ENCODE measurements around the gene NOL3.

Gene NOL3

GRCh38 chr16:67141391-67141790, 28.9 kb upstream of the NOL3 start:
- Histone ChIP-seq H3K4me3 (ENCODE audit: low read depth, low read length) (no peak overlapping the region), H3K9me3 (no peaks in the 10 kb centered on the region)

GRCh38 chr16:67142342-67142741, 28.0 kb upstream of the NOL3 start:
- Histone ChIP-seq H3K9me3 (no peaks in the 10 kb centered on the region), H3K27me3 (no peaks in the 10 kb centered on the region), H3K36me3 (peaks cover 80% of the 10 kb centered on the region), H3K4me3 (ENCODE audit: low read depth, low read length) (no peak overlapping the region), H3K4me1 (no peaks in the 10 kb centered on the region)
- no peak for DNase-seq
- no peak for TF ChIP-seq CTCF (IDR thresholded peaks at IDR 0.05; ENCODE audit: low read depth, low read length)

More at GRCh38 chr16:67141391-67141790, 28.9 kb upstream of the NOL3 start:
- H3K36me3 ChIP-seq = peaks cover 76% of the 10 kb centered on the region
- no peak for DNase-seq
- no peaks in the 10 kb centered on the region for H3K27me3 ChIP-seq
- no peak for TF ChIP-seq CTCF (IDR thresholded peaks at IDR 0.05; ENCODE audit: low read depth, low read length)
- no peaks in the 10 kb centered on the region for H3K4me1 ChIP-seq

- Histone ChIP-seq H3K9me3 (no peaks in the 10 kb centered on the region), H3K4me3 (ENCODE audit: low read depth, low read length) (no peak overlapping the region), H3K36me3 (peaks cover 80% of the 10 kb centered on the region), H3K4me1 (no peaks in the 10 kb centered on the region), H3K27me3 (no peaks in the 10 kb centered on the region)
- no peak for DNase-seq
- no peak for TF ChIP-seq CTCF (IDR thresholded peaks at IDR 0.05; ENCODE audit: low read depth, low read length)
Observed at GRCh38 chr16:67144943-67145342, 25.4 kb upstream of the NOL3 start.

GRCh38 chr16:67145746-67146145, 24.6 kb upstream of the NOL3 start:
- Histone ChIP-seq H3K27me3 (no peaks in the 10 kb centered on the region), H3K36me3 (peaks cover 72% of the 10 kb centered on the region), H3K9me3 (no peaks in the 10 kb centered on the region), H3K4me1 (no peaks in the 10 kb centered on the region), H3K4me3 (ENCODE audit: low read depth, low read length) (no peak overlapping the region)
- no peak for DNase-seq
- TF ChIP-seq CTCF (IDR thresholded peaks at IDR 0.05; ENCODE audit: low read depth, low read length) = no peak

GRCh38 chr16:67146523-67147357, 23.6 kb upstream of the NOL3 start:
- Histone ChIP-seq H3K27me3 (no peaks in the 10 kb centered on the region), H3K4me3 (ENCODE audit: low read depth, low read length) (no peak overlapping the region), H3K36me3 (peaks cover 62% of the 10 kb centered on the region), H3K4me1 (0 out of 2 replicates have a peak, but pooled peaks cover 2% of the 10 kb centered on the region), H3K9me3 (no peaks in the 10 kb centered on the region)
- TF ChIP-seq CTCF (IDR thresholded peaks at IDR 0.05; ENCODE audit: low read depth, low read length) = no peak
- no peak for DNase-seq

- Histone ChIP-seq H3K4me1 (0 out of 2 replicates have a peak, but pooled peaks cover 2% of the 10 kb centered on the region), H3K36me3 (peaks cover 56% of the 10 kb centered on the region), H3K27me3 (no peaks in the 10 kb centered on the region), H3K9me3 (no peaks in the 10 kb centered on the region), H3K4me3 (ENCODE audit: low read depth, low read length) (no peak overlapping the region)
- no peak for DNase-seq
- TF ChIP-seq CTCF (IDR thresholded peaks at IDR 0.05; ENCODE audit: low read depth, low read length) = no peak
Observed at GRCh38 chr16:67147437-67148140, 22.7 kb upstream of the NOL3 start.

Measured in BE2C (cell line).